ENCODE data around the gene ENC1.

- TF ChIP-seq CTCF (IDR thresholded peaks at IDR 0.05): no peak
- no peak for TF ChIP-seq POLR2A (IDR thresholded peaks at IDR 0.05)
Measured at GRCh38 chr5:74589204-74590056, 51.1 kb downstream of the ENC1 start.

Measured in body of pancreas (tissue), 4 donors.